Measurements from ENCODE around the gene AKR1E2.

GRCh38 chr10:4882704-4883078 is 56.7 kb downstream of the AKR1E2 start:
- no peak for TF ChIP-seq CTCF (IDR thresholded peaks at IDR 0.05; ENCODE audit: control extremely low read depth in 1 of 3, insufficient read depth in 1 of 3, low read depth in 1 of 3, low read length in 3 of 3)
- no peak for TF ChIP-seq EGR1 (IDR thresholded peaks at IDR 0.05; ENCODE audit: borderline replicate concordance, low read depth, low read length)
- TF ChIP-seq EP300 (IDR thresholded peaks at IDR 0.05; ENCODE audit: borderline replicate concordance in 1 of 2, low read depth in 2 of 2, low read length in 2 of 2): no peak
- no peak for TF ChIP-seq RAD21 (IDR thresholded peaks at IDR 0.05 in 1 of 2, conservative IDR thresholded peaks at IDR 0.05 in 1 of 2; ENCODE audit: low read depth in 2 of 2, low read length in 2 of 2)
- TF ChIP-seq USF2 (IDR thresholded peaks at IDR 0.05; ENCODE audit: low read length): no peak
- no peak for TF ChIP-seq POLR2A (IDR thresholded peaks at IDR 0.05; ENCODE audit: control extremely low read depth in 1 of 2, low read depth in 2 of 2, low read length in 2 of 2)
- TF ChIP-seq HDAC6 (IDR thresholded peaks at IDR 0.05; ENCODE audit: low read depth, low read length): no peak
- no peak for TF ChIP-seq JUN (IDR thresholded peaks at IDR 0.05; ENCODE audit: low read depth, low read length)
